ENCODE measurements around the gene TOLLIP.

- no peak for TF ChIP-seq CTCF (IDR thresholded peaks at IDR 0.05)
- TF ChIP-seq POLR2A (IDR thresholded peaks at IDR 0.05), result no peak
Observed at GRCh38 chr11:1343391-1344055, 34.1 kb upstream of the TOLLIP start.

Data from right lobe of liver (tissue), 4 donors.